ENCODE data around the gene GPR107. TPM values are rescaled to one million over a fixed set of nuclear protein-coding genes. Genes with fewer than 3 reads are reported as not detected.

Gene GPR107
- total RNA-seq, 4 donors from 2014 or later = 19.3 to 36.1 (median 28.9) TPM

DNA sequence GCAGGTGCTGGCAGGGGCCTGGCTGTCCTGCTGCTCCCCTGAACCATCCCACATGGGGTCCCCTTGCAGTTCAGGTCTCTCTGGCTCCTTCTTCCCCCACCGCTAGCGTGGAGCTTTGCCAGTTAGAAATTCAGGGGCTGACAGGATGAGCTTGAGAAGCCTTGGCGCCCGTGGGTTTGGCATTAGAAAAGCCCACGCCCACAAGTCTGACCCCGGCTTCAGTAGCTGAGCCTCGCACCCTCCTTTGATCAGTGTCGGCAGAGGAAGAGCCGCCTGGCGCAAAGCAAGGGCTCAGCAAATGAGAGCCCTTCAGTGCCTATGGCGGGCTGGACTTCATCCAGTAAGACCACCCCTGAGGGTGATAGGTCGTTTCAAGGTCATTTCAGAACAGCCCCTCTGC is 88.3 kb downstream of the GPR107 start:
- Histone ChIP-seq H3K4me1 (peaks cover 0 to 42% (median 9%) of the 10 kb centered on the region in 4 donors), H3K27ac (no peak overlapping the region), H3K27me3 (peaks cover 0 to 4% of the 10 kb centered on the region in 2 donors), H3K9me3 (no peaks in the 10 kb centered on the region), H3K4me3 (no peak overlapping the region), H3K36me3 (peaks cover 0 to 3% (median 0%) of the 10 kb centered on the region in 3 donors)
- no peak for DNase-seq (ENCODE audit: low spot score in 2 of 2)
- no peak for TF ChIP-seq POLR2A (IDR thresholded peaks at IDR 0.05)
- TF ChIP-seq CTCF (IDR thresholded peaks at IDR 0.05) = no peak
- TF ChIP-seq EP300 (IDR thresholded peaks at IDR 0.05) = no peak
- WGBS, 2 donors = 66 to 67% methylated on average over 11 to 12 of the region's 12 CpGs

DNA sequence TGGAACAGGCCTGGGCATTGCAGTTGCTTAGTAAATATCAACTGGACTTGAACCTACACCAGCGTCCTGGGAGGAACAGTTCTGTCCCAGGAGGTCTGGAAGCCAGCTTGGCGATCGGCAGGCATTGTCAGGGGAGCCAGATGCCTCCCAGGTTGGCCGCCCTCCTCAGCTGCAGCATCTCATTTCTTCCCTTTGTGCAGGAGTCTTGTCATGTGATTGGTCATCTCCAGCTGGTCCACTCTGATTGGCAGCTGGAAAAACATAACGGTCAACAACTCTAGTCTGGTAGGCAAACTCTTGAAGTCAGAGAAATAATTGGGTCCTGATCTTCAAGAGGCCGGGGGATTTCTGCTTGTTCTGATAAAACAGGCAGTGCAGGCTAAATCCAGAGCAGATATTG is 88.9 kb downstream of the GPR107 start:
- 78 to 95% methylated on average over 4 to 6 of the region's 6 CpGs for WGBS, 2 donors
- Histone ChIP-seq H3K4me1 (peaks cover 0 to 40% (median 8%) of the 10 kb centered on the region in 4 donors), H3K27me3 (peaks cover 0 to 4% of the 10 kb centered on the region in 2 donors), H3K4me3 (no peak overlapping the region), H3K9me3 (no peaks in the 10 kb centered on the region), H3K36me3 (no peaks in the 10 kb centered on the region), H3K27ac (no peak overlapping the region)
- no peak for DNase-seq (ENCODE audit: low spot score in 2 of 2)
- TF ChIP-seq EP300 (IDR thresholded peaks at IDR 0.05) = no peak
- no peak for TF ChIP-seq CTCF (IDR thresholded peaks at IDR 0.05)
- TF ChIP-seq POLR2A (IDR thresholded peaks at IDR 0.05) = no peak

- Histone ChIP-seq H3K4me3 (no peak overlapping the region), H3K4me1 (peaks cover 0 to 32% (median 5%) of the 10 kb centered on the region in 4 donors), H3K27ac (no peak overlapping the region), H3K9me3 (no peaks in the 10 kb centered on the region), H3K36me3 (no peaks in the 10 kb centered on the region), H3K27me3 (peaks cover 0 to 4% of the 10 kb centered on the region in 2 donors)
- WGBS, 2 donors = 70 to 74% methylated on average over 24 of the region's 24 CpGs
- TF ChIP-seq CTCF (IDR thresholded peaks at IDR 0.05) (no peak), POLR2A (IDR thresholded peaks at IDR 0.05) (no peak), EP300 (IDR thresholded peaks at IDR 0.05) (no peak)
- DNase-seq (ENCODE audit: low spot score in 2 of 2) = no peak
Observed at GRCh38 chr9:130143279-130143893, 89.7 kb downstream of the GPR107 start.

GRCh38 chr9:130143958-130144366 is 90.3 kb downstream of the GPR107 start:
- H3K27me3 ChIP-seq = peaks cover 0 to 4% of the 10 kb centered on the region in 2 donors
- TF ChIP-seq EP300 (IDR thresholded peaks at IDR 0.05) = no peak
- no peak for TF ChIP-seq CTCF (IDR thresholded peaks at IDR 0.05)
- no peak for TF ChIP-seq POLR2A (IDR thresholded peaks at IDR 0.05)
- H3K36me3 ChIP-seq = no peaks in the 10 kb centered on the region
- H3K27ac ChIP-seq = no peak overlapping the region
- 11 to 16% methylated on average over 14 of the region's 14 CpGs for WGBS, 2 donors
- H3K4me3 ChIP-seq = no peak overlapping the region
- H3K4me1 ChIP-seq = peaks cover 0 to 26% (median 2%) of the 10 kb centered on the region in 4 donors
- no peaks in the 10 kb centered on the region for H3K9me3 ChIP-seq
- DNase-seq (ENCODE audit: low spot score in 2 of 2) = no peak

DNA sequence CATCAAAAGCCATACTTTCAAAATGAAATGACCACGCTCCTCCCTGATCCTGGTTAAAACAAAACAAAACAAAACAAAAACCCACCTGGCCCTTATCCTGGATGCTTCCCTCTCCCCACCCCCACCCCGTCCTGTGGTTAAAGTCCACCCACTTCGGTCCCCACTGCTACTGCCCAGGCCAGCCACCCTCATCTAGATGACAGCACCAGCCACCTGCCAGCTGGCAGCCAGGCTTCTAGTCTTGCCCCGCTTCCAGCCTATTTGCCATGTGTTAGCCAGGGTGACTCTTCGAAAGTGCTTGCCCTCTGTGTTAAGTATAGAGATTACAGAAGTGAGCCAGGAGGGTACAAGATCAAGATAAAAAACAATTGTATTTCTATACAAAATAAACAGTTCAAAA is 91.0 kb downstream of the GPR107 start:
- Histone ChIP-seq H3K9me3 (no peaks in the 10 kb centered on the region), H3K4me3 (no peak overlapping the region), H3K36me3 (no peaks in the 10 kb centered on the region), H3K27me3 (peaks cover 0 to 4% of the 10 kb centered on the region in 2 donors), H3K27ac (no peak overlapping the region), H3K4me1 (peaks cover 0 to 19% (median 0%) of the 10 kb centered on the region in 4 donors)
- WGBS, 2 donors = 59 to 61% methylated on average over 5 of the region's 5 CpGs
- TF ChIP-seq EP300 (IDR thresholded peaks at IDR 0.05) (no peak), POLR2A (IDR thresholded peaks at IDR 0.05) (no peak), CTCF (IDR thresholded peaks at IDR 0.05) (no peak)
- DNase-seq (ENCODE audit: low spot score in 2 of 2) = no peak
